HFF-Myc (cell line): ENCODE data around the gene ADAMTS8.

Experiments used
- DNase-seq: peaks from one replicate; pipeline ENCODE4 v3.0.0-alpha.2; 2011; ENCODE audit warnings: low read depth; ENCODE audit errors: extremely low read depth
- H3K4me3 ChIP-seq: replicated peaks from 2 replicates; pipeline ENCODE4 v1.5.1; 2011; ENCODE audit warnings: low read depth, mild to moderate bottlenecking, control low read depth, low read length
- CTCF ChIP-seq: IDR thresholded peaks from 2 replicates; pipeline ENCODE4 v1.5.1; 2012; ENCODE audit warnings: mild to moderate bottlenecking, low read depth, low read length, control low read depth; ENCODE audit errors: missing control alignments

ADAMTS8 gene

GRCh38 chr11:130454491-130455252, 26.3 kb upstream of the ADAMTS8 start:
- H3K4me3 ChIP-seq = no peak overlapping the region
- TF ChIP-seq CTCF = no peak
- DNase-seq = no peak

- no peak for TF ChIP-seq CTCF
- H3K4me3 ChIP-seq = no peak overlapping the region
- DNase-seq = no peak
Measured at GRCh38 chr11:130452940-130453339, 24.5 kb upstream of the ADAMTS8 start.

- DNase-seq = no peak
- no peak overlapping the region for H3K4me3 ChIP-seq
- no peak for TF ChIP-seq CTCF
Measured at GRCh38 chr11:130452176-130452575, 23.8 kb upstream of the ADAMTS8 start.

GRCh38 chr11:130451231-130452019, 23.0 kb upstream of the ADAMTS8 start:
- no peak for TF ChIP-seq CTCF
- DNase-seq = no peak
- H3K4me3 ChIP-seq = no peak overlapping the region

DNA sequence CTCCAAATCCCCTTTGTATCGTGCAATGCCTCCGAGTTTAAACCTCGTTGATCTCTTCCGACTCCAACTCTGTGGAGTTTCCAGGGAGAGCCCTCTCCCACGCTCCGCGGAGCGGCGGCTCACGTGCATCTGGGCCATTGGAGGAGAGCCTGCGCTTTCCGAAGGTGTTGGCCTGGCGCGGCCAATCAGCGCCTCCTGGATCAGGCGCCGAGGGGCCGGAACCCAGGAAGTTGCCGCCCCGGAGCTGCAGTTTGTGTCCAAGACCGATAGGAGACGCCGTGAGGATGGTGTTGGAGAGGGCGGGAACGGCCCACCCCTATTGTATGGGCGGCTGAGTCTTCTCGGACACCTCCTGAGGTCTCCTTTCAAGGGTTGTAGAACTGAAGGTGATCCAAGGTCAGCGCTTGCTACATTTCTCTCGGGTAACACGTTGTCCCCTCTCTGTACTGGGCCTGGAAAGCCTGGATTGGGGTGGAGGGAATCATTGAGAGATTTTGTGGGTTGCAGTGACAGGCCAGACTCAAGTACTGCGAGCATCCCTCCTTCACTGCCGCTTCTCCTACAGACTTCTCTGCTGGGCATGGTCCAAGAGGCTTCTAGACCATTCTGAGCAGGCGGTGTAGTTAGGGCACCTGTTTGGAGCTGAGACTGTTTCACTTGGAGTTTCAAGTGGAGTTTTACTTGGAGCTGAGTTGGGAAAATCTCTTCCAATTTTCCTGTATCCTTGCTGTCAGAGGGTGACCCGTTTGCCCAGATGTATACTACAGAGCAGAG, 21.8 kb upstream of the ADAMTS8 start:
- DNase-seq = no peak
- H3K4me3 ChIP-seq = peak overlapping the region; percentile 54
- peak; percentile 53 for TF ChIP-seq CTCF

DNA sequence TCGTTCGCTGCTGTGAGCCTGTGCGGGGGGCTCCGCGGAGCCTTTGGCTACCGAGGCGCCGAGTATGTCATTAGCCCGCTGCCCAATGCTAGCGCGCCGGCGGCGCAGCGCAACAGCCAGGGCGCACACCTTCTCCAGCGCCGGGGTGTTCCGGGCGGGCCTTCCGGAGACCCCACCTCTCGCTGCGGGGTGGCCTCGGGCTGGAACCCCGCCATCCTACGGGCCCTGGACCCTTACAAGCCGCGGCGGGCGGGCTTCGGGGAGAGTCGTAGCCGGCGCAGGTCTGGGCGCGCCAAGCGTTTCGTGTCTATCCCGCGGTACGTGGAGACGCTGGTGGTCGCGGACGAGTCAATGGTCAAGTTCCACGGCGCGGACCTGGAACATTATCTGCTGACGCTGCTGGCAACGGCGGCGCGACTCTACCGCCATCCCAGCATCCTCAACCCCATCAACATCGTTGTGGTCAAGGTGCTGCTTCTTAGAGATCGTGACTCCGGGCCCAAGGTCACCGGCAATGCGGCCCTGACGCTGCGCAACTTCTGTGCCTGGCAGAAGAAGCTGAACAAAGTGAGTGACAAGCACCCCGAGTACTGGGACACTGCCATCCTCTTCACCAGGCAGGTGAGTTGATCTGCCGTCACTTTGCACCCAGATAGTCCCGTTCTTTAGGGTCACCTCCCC, 21.0 kb upstream of the ADAMTS8 start:
- peak overlapping the region; percentile 54 for H3K4me3 ChIP-seq

More for the DNA sequence above, 21.0 kb upstream of the ADAMTS8 start:
- no peak for DNase-seq
- TF ChIP-seq CTCF = no peak
